OCI-M2 (cell line): Measurements from ENCODE around the gene SIPA1L2.

Experiments used
- DNase-seq: peaks from one replicate; lab custom pipeline; 2025; ENCODE audit not compliant: unreplicated experiment; lab: John Stamatoyannopoulos, UW

The SIPA1L2 gene

GRCh38 chr1:232630047-232630893, at the start of gene SIPA1L2:
TSS of gene SIPA1L2 (minus strand) at chr1:232630133. CDS start at chr1:232515339, 114,794 bp downstream.
- DNase-seq, result no peak

- DNase-seq, result no peak
These were observed 48.4 kb upstream of the SIPA1L2 start for GRCh38 chr1:232678185-232678886.

- no peak for DNase-seq
These were observed 46.4 kb upstream of the SIPA1L2 start for GRCh38 chr1:232676307-232676706.

- no peak for DNase-seq
These were observed 46.0 kb upstream of the SIPA1L2 start for GRCh38 chr1:232675898-232676297.

GRCh38 chr1:232675260-232675659, 45.3 kb upstream of the SIPA1L2 start:
- DNase-seq, result no peak

- no peak for DNase-seq
These were observed 43.3 kb upstream of the SIPA1L2 start for GRCh38 chr1:232673256-232673655.

GRCh38 chr1:232669981-232670747, 40.2 kb upstream of the SIPA1L2 start:
- DNase-seq, result no peak

- no peak for DNase-seq
These were observed 37.8 kb upstream of the SIPA1L2 start for GRCh38 chr1:232667778-232668165.

- no peak for DNase-seq
These were observed 37.3 kb upstream of the SIPA1L2 start for GRCh38 chr1:232667094-232667777.

GRCh38 chr1:232664844-232665777, 35.2 kb upstream of the SIPA1L2 start:
- no peak for DNase-seq

GRCh38 chr1:232662910-232663309, 33.0 kb upstream of the SIPA1L2 start:
- DNase-seq, result no peak

GRCh38 chr1:232658386-232658785, 28.5 kb upstream of the SIPA1L2 start:
- DNase-seq, result no peak

- DNase-seq, result no peak
These were observed 27.6 kb upstream of the SIPA1L2 start for GRCh38 chr1:232657426-232658005.

GRCh38 chr1:232655746-232656085, 25.8 kb upstream of the SIPA1L2 start:
- DNase-seq, result no peak

GRCh38 chr1:232655028-232655745, 25.3 kb upstream of the SIPA1L2 start:
- no peak for DNase-seq

- DNase-seq, result no peak
These were observed 23.9 kb upstream of the SIPA1L2 start for GRCh38 chr1:232653789-232654188.

GRCh38 chr1:232650845-232651244, 20.9 kb upstream of the SIPA1L2 start:
- DNase-seq, result no peak

- no peak for DNase-seq
These were observed 20.5 kb upstream of the SIPA1L2 start for GRCh38 chr1:232650418-232650817.

- no peak for DNase-seq
These were observed 18.4 kb upstream of the SIPA1L2 start for GRCh38 chr1:232648316-232648715.
